HL-60 (cell line): ENCODE data around the gene CERS1.

ENCODE experiments used
- DNase-seq, 2 experiments: peaks; one replicate each; pipeline ENCODE4 v3.0.0-alpha.2; 2010 to 2020; ENCODE audit warnings: low read depth in 1 of 2, low spot score in 1 of 2
- H3K27ac ChIP-seq: fragments of 250-450 bp; sonication (Bioruptor Pico); replicated peaks from 2 replicates; pipeline ENCODE4 v1.5.1; 2020; ENCODE audit warnings: mild to moderate bottlenecking, moderate library complexity
- H3K27me3 ChIP-seq: fragments of 250-450 bp; sonication (Bioruptor Pico); 2 replicates; pipeline ENCODE4 v1.5.1; 2021; ENCODE audit warnings: mild to moderate bottlenecking, moderate library complexity; ENCODE audit not compliant: insufficient read depth, poor library complexity, severe bottlenecking
- H3K4me3 ChIP-seq: replicated peaks from 2 replicates; pipeline ENCODE4 v1.5.1; 2011; ENCODE audit warnings: mild to moderate bottlenecking, control low read depth, low read length; ENCODE audit not compliant: insufficient read depth
- CTCF ChIP-seq: IDR thresholded peaks from one replicate; pipeline ENCODE4 v1.5.1; 2011; ENCODE audit warnings: low read length, control low read depth, inconsistent platforms; ENCODE audit not compliant: insufficient read depth
- GABPA ChIP-seq: IDR thresholded peaks from 2 replicates; pipeline ENCODE4 v1.6.1; 2012; ENCODE audit warnings: low read depth
- POLR2AphosphoS5 ChIP-seq: IDR thresholded peaks from 2 replicates; pipeline ENCODE4 v1.6.1; 2012; ENCODE audit warnings: low read depth
- SPI1 ChIP-seq: IDR thresholded peaks from 2 replicates; pipeline ENCODE4 v1.6.1; 2012; ENCODE audit warnings: low read depth, mild to moderate bottlenecking, borderline replicate concordance
- TF ChIP-seq, protein P1 (sequence below): IDR thresholded peaks from 2 replicates; pipeline ENCODE4 v1.6.1; 2012; ENCODE audit warnings: low read depth; ENCODE audit not compliant: insufficient replicate concordance

Gene CERS1

GRCh38 chr19:18878858-18879578 lies 16.9 kb downstream of the CERS1 start:
- TF ChIP-seq POLR2AphosphoS5 = no peak
- no peak for DNase-seq
- no peak overlapping the region for H3K27ac ChIP-seq
- no peaks in the 10 kb centered on the region for H3K27me3 ChIP-seq
- no peak overlapping the region for H3K4me3 ChIP-seq

DNA sequence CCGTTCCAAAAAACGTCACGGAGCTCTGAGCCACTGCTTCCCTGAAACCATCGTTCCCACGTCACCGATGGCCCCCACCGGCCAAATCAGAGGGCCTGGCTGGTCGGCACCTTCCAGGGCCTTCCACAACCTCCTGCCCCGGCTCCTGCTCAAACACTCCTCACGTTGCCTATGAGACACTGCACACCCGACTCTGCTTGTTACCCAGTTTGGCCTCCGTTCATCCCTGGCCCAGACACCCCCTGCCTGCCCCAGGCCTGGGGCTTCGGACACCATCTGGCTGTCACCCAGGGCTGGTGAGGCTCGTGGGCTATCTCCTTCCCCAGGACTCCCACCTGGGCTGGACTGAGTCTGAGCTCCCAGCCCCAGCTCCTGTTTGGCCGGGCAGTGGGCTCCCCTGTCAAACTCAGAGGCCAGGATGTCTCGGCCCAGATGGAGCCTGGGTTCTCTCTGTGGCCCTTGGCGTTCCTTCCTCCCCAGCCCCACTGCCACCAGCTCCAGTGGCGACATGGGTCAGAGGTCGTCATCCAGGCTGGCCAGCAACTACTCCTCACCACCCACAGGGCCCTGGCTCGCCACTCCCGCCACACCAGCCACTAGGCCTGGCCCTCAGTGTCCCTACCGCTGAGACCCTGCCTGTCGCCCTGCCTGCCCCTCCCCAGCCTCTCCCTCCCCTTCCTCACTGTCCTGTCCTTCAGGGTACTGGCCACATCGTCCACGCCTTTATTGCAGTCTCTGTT lies 17.7 kb downstream of the CERS1 start:
- no peak overlapping the region for H3K4me3 ChIP-seq

DNA sequence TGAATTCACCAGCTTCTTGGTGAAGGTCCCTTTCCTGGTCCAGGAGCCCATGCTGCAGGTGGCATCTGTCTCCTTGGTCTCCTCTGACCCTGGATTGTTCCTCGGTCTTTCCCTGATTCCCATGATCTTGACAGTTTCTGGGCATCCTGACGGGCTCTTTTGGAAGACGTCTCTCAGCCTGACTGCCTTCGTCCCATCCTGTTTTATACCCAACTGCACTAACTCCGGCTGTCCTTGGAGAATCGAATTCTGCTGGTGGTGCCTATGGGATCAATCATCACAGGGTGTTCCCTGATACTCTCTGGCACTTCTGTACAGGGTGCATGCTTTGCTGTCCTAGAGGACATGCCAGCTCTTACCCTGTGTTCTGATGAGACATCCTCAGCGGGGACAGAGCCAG lies 19.1 kb downstream of the CERS1 start:
- Histone ChIP-seq H3K4me3 (no peak overlapping the region), H3K27ac (no peak overlapping the region), H3K27me3 (no peaks in the 10 kb centered on the region)
- no peak for TF ChIP-seq SPI1
- DNase-seq = no peak

More for the DNA sequence above, 17.7 kb downstream of the CERS1 start:
- H3K27me3 ChIP-seq = no peaks in the 10 kb centered on the region
- TF ChIP-seq, protein P1, sequence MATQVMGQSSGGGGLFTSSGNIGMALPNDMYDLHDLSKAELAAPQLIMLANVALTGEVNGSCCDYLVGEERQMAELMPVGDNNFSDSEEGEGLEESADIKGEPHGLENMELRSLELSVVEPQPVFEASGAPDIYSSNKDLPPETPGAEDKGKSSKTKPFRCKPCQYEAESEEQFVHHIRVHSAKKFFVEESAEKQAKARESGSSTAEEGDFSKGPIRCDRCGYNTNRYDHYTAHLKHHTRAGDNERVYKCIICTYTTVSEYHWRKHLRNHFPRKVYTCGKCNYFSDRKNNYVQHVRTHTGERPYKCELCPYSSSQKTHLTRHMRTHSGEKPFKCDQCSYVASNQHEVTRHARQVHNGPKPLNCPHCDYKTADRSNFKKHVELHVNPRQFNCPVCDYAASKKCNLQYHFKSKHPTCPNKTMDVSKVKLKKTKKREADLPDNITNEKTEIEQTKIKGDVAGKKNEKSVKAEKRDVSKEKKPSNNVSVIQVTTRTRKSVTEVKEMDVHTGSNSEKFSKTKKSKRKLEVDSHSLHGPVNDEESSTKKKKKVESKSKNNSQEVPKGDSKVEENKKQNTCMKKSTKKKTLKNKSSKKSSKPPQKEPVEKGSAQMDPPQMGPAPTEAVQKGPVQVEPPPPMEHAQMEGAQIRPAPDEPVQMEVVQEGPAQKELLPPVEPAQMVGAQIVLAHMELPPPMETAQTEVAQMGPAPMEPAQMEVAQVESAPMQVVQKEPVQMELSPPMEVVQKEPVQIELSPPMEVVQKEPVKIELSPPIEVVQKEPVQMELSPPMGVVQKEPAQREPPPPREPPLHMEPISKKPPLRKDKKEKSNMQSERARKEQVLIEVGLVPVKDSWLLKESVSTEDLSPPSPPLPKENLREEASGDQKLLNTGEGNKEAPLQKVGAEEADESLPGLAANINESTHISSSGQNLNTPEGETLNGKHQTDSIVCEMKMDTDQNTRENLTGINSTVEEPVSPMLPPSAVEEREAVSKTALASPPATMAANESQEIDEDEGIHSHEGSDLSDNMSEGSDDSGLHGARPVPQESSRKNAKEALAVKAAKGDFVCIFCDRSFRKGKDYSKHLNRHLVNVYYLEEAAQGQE = no peak
- TF ChIP-seq SPI1 (no peak), POLR2AphosphoS5 (no peak), GABPA (no peak), CTCF (no peak)
- H3K27ac ChIP-seq = no peak overlapping the region
- no peak for DNase-seq

GRCh38 chr19:18875726-18876125 lies 20.2 kb downstream of the CERS1 start:
- no peaks in the 10 kb centered on the region for H3K27me3 ChIP-seq
- TF ChIP-seq POLR2AphosphoS5 (no peak), CTCF (no peak), GABPA (no peak), SPI1 (no peak)
- TF ChIP-seq, protein P1 = no peak
- no peak overlapping the region for H3K27ac ChIP-seq
- DNase-seq = no peak
- H3K4me3 ChIP-seq = no peak overlapping the region

DNA sequence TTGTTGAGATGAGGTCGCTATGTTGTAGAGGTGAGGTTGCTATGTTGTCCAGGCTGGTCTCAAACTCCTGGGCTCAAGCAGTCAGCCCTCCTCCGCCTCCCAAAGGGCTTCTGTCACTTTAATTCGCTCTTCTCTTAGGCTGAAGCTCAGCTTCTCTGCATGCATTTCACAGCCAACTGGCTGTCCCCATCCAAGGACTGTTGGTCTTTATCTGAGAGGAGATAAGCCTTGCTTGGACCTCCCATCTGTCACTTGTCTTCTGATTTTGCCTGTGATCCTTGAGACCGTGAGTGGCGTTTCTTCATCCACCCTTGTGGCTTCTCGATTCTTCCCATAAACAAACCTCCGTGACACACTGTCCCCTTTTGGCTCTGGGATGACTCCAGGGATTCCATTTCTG lies 24.4 kb downstream of the CERS1 start:
- Histone ChIP-seq H3K27ac (no peak overlapping the region), H3K27me3 (peaks cover 5% of the 10 kb centered on the region), H3K4me3 (no peak overlapping the region)
- TF ChIP-seq, protein P1 = no peak
- no peak for TF ChIP-seq POLR2AphosphoS5
- no peak for TF ChIP-seq CTCF
- TF ChIP-seq GABPA = no peak
- TF ChIP-seq SPI1 = no peak
- no peak for DNase-seq
